ENCODE data around the gene NCKAP5. TPM values are rescaled to one million over a fixed set of nuclear protein-coding genes. Genes with fewer than 3 reads are reported as not detected.

NCKAP5 gene
- total RNA-seq, 1 donor from 2014 or later = 0.87 TPM

GRCh38 chr2:133483181-133483580 lies 85.1 kb downstream of the NCKAP5 start:
- DNase-seq (ENCODE audit: low spot score) = no peak
- no peak for TF ChIP-seq CTCF (IDR thresholded peaks at IDR 0.05)
- no peaks in the 10 kb centered on the region for H3K9me3 Mint-ChIP-seq (ENCODE audit: low read depth)
- no peak overlapping the region for H3K27ac Mint-ChIP-seq (ENCODE audit: unreplicated experiment)
- H3K4me3 Mint-ChIP-seq (ENCODE audit: unreplicated experiment) = no peak overlapping the region
- no peaks in the 10 kb centered on the region for H3K36me3 Mint-ChIP-seq (ENCODE audit: low read depth)
- peaks cover 21% of the 10 kb centered on the region for H3K4me1 Mint-ChIP-seq (ENCODE audit: low read depth)
- H3K27me3 Mint-ChIP-seq (ENCODE audit: low read depth) = no peaks in the 10 kb centered on the region

- H3K9me3 Mint-ChIP-seq (ENCODE audit: low read depth) = no peaks in the 10 kb centered on the region
- H3K4me3 Mint-ChIP-seq (ENCODE audit: unreplicated experiment) = no peak overlapping the region
- DNase-seq (ENCODE audit: low spot score) = no peak
- TF ChIP-seq CTCF (IDR thresholded peaks at IDR 0.05) = no peak
- H3K4me1 Mint-ChIP-seq (ENCODE audit: low read depth) = peaks cover 2% of the 10 kb centered on the region
- no peaks in the 10 kb centered on the region for H3K27me3 Mint-ChIP-seq (ENCODE audit: low read depth)
- no peak overlapping the region for H3K27ac Mint-ChIP-seq (ENCODE audit: unreplicated experiment)
- H3K36me3 Mint-ChIP-seq (ENCODE audit: low read depth) = no peaks in the 10 kb centered on the region
Measured at GRCh38 chr2:133480707-133481429, 87.4 kb downstream of the NCKAP5 start.

- TF ChIP-seq CTCF (IDR thresholded peaks at IDR 0.05) = no peak
- Mint-ChIP-seq H3K27ac (ENCODE audit: unreplicated experiment) (no peak overlapping the region), H3K9me3 (ENCODE audit: low read depth) (no peaks in the 10 kb centered on the region), H3K27me3 (ENCODE audit: low read depth) (no peaks in the 10 kb centered on the region), H3K36me3 (ENCODE audit: low read depth) (no peaks in the 10 kb centered on the region), H3K4me1 (ENCODE audit: low read depth) (peaks cover 7% of the 10 kb centered on the region), H3K4me3 (ENCODE audit: unreplicated experiment) (no peak overlapping the region)
- no peak for DNase-seq (ENCODE audit: low spot score)
Measured at GRCh38 chr2:133477616-133477990, 90.7 kb downstream of the NCKAP5 start.

GRCh38 chr2:133476931-133477615 lies 91.2 kb downstream of the NCKAP5 start:
- H3K4me3 Mint-ChIP-seq (ENCODE audit: unreplicated experiment) = no peak overlapping the region
- no peak overlapping the region for H3K27ac Mint-ChIP-seq (ENCODE audit: unreplicated experiment)
- no peaks in the 10 kb centered on the region for H3K27me3 Mint-ChIP-seq (ENCODE audit: low read depth)
- H3K9me3 Mint-ChIP-seq (ENCODE audit: low read depth) = no peaks in the 10 kb centered on the region
- TF ChIP-seq CTCF (IDR thresholded peaks at IDR 0.05) = no peak
- H3K4me1 Mint-ChIP-seq (ENCODE audit: low read depth) = peaks cover 7% of the 10 kb centered on the region
- DNase-seq (ENCODE audit: low spot score) = no peak
- no peaks in the 10 kb centered on the region for H3K36me3 Mint-ChIP-seq (ENCODE audit: low read depth)

GRCh38 chr2:133476286-133476685 lies 92.0 kb downstream of the NCKAP5 start:
- no peaks in the 10 kb centered on the region for H3K9me3 Mint-ChIP-seq (ENCODE audit: low read depth)
- DNase-seq (ENCODE audit: low spot score) = no peak
- no peaks in the 10 kb centered on the region for H3K36me3 Mint-ChIP-seq (ENCODE audit: low read depth)
- no peak for TF ChIP-seq CTCF (IDR thresholded peaks at IDR 0.05)
- no peak overlapping the region for H3K27ac Mint-ChIP-seq (ENCODE audit: unreplicated experiment)
- H3K4me3 Mint-ChIP-seq (ENCODE audit: unreplicated experiment) = no peak overlapping the region
- peaks cover 7% of the 10 kb centered on the region for H3K4me1 Mint-ChIP-seq (ENCODE audit: low read depth)
- H3K27me3 Mint-ChIP-seq (ENCODE audit: low read depth) = no peaks in the 10 kb centered on the region

Measured in chondrocyte (in vitro differentiated cells).